Upper lobe of right lung (tissue), 1 donor: Measurements from ENCODE around the gene PACSIN1. TPM values are rescaled to one million over a fixed set of nuclear protein-coding genes. Genes with fewer than 3 reads are reported as not detected.

Experiments
- ATAC-seq: fragments of 200-7000 bp; cut with Tn5 transposase; one replicate; pipeline ENCODE4 v1.9.1; 2020; ENCODE audit warnings: mild to moderate bottlenecking, moderate library complexity
- DNase-seq: peaks from one replicate; pipeline ENCODE4 v3.0.0-alpha.2; 2020
- H3K27ac ChIP-seq: fragments of 200-600 bp; one replicate; pipeline ENCODE4 v1.8.0; 2022
- H3K27me3 ChIP-seq: fragments of 200-600 bp; one replicate; pipeline ENCODE4 v1.8.0; 2022; ENCODE audit warnings: mild to moderate bottlenecking
- H3K36me3 ChIP-seq: fragments of 200-600 bp; one replicate; pipeline ENCODE4 v1.8.0; 2022
- H3K4me1 ChIP-seq: fragments of 200-600 bp; one replicate; pipeline ENCODE4 v1.8.0; 2022
- H3K4me3 ChIP-seq: fragments of 200-600 bp; one replicate; pipeline ENCODE4 v1.8.0; 2022; ENCODE audit warnings: mild to moderate bottlenecking
- H3K9me3 ChIP-seq: fragments of 200-600 bp; one replicate; pipeline ENCODE4 v1.8.0; 2022
- CTCF ChIP-seq: fragments of 200-600 bp; IDR thresholded peaks from one replicate; pipeline ENCODE4 v1.8.0; 2022; ENCODE audit warnings: antibody characterized with exemption
- intact Hi-C: fragments of 100-400 bp; cut with DNase I; formaldehyde crosslinking; loops from one replicate; pipeline ENCODE4 v1.11.0; 2022
- total RNA-seq: library from RNA; stranded (reverse); fragmentation: NEBNext Ultra II Directional; extraction: Animal tissue kit (Norgen Biotek cat#: 25700); gene quantifications from one replicate; pipeline ENCODE4 v1.2.1, GENCODE V29; 2021
- donor health status: DM: no; HTN: yes; CAD: no; lungs with severe emphysema.

PACSIN1 gene
- total RNA-seq, 1 donor from 2014 or later: not detected

- Histone ChIP-seq H3K27ac (no peak overlapping the region), H3K4me1 (no peaks in the 10 kb centered on the region), H3K9me3 (no peaks in the 10 kb centered on the region), H3K36me3 (no peaks in the 10 kb centered on the region), H3K4me3 (no peak overlapping the region), H3K27me3 (peaks cover 5% of the 10 kb centered on the region)
- no peak for ATAC-seq
- intact Hi-C loops: no loop called here
- DNase-seq: no peak
- TF ChIP-seq CTCF: no peak
These were observed 97.6 kb downstream of the PACSIN1 start for GRCh38 chr6:34563513-34563870.

GRCh38 chr6:34564181-34564580, 98.3 kb downstream of the PACSIN1 start:
- no peaks in the 10 kb centered on the region for H3K36me3 ChIP-seq
- no peak overlapping the region for H3K27ac ChIP-seq
- no peak for TF ChIP-seq CTCF
- ATAC-seq (no peak), DNase-seq (no peak)
- no peak overlapping the region for H3K4me3 ChIP-seq
- H3K27me3 ChIP-seq: peaks cover 11% of the 10 kb centered on the region
- no peaks in the 10 kb centered on the region for H3K9me3 ChIP-seq
- H3K4me1 ChIP-seq: no peaks in the 10 kb centered on the region
- intact Hi-C loops: no loop called here

- DNase-seq (no peak), ATAC-seq (no peak)
- H3K27me3 ChIP-seq: peaks cover 22% of the 10 kb centered on the region
- intact Hi-C loops: no loop called here
- no peaks in the 10 kb centered on the region for H3K9me3 ChIP-seq
- no peaks in the 10 kb centered on the region for H3K36me3 ChIP-seq
- no peak overlapping the region for H3K27ac ChIP-seq
- no peak overlapping the region for H3K4me3 ChIP-seq
- no peaks in the 10 kb centered on the region for H3K4me1 ChIP-seq
- no peak for TF ChIP-seq CTCF
These were observed 99.9 kb downstream of the PACSIN1 start for GRCh38 chr6:34565722-34566137.

- DNase-seq (no peak), ATAC-seq (no peak)
- no peak overlapping the region for H3K27ac ChIP-seq
- H3K4me3 ChIP-seq: no peak overlapping the region
- H3K9me3 ChIP-seq: no peaks in the 10 kb centered on the region
- H3K27me3 ChIP-seq: peaks cover 22% of the 10 kb centered on the region
- no peaks in the 10 kb centered on the region for H3K36me3 ChIP-seq
- TF ChIP-seq CTCF: no peak
- intact Hi-C loops: no loop called here
- no peaks in the 10 kb centered on the region for H3K4me1 ChIP-seq
These were observed 101.1 kb downstream of the PACSIN1 start for GRCh38 chr6:34566830-34567546.

GRCh38 chr6:34568341-34569201, 102.7 kb downstream of the PACSIN1 start:
- Histone ChIP-seq H3K4me3 (no peak overlapping the region), H3K27ac (no peak overlapping the region), H3K4me1 (no peaks in the 10 kb centered on the region), H3K36me3 (no peaks in the 10 kb centered on the region), H3K27me3 (peaks cover 22% of the 10 kb centered on the region), H3K9me3 (no peaks in the 10 kb centered on the region)
- DNase-seq (no peak), ATAC-seq (no peak)
- no peak for TF ChIP-seq CTCF
- intact Hi-C loops: no loop called here
